ENCODE results near the gene BCL7B. TPM values are rescaled to one million over a fixed set of nuclear protein-coding genes. Genes with fewer than 3 reads are reported as not detected.

The BCL7B gene
- total and polyA plus RNA-seq, 10 of the 15 experiments (the other 5 are each of a cell fraction or from before 2014, with no cell fraction given), result 10.9 to 61.8 (median 50.2) TPM

- RAD21 ChIA-PET (ENCODE audit: unreplicated experiment), result no interaction called here
- H3K36me3 ChIP-seq (ENCODE audit: control insufficient read depth in 2 of 2, insufficient read depth in 2 of 2, low read length in 1 of 2), result peaks cover 10 to 13% of the 10 kb centered on the region in 2 experiments; a peak in 3 of 4 replicates
- no peaks in the 10 kb centered on the region for H4K20me1 ChIP-seq (ENCODE audit: control insufficient read depth, insufficient read depth)
- no peak overlapping the region for H3K27ac ChIP-seq (ENCODE audit: control insufficient read depth, insufficient read depth)
- intact Hi-C loops (cut with micrococcal nuclease; ENCODE audit: unreplicated experiment), result no loop called here
- no TSS peak for BruUV-seq (replicated peaks)
- POLR2A ChIA-PET, result no interaction called here
- DNase-seq (ENCODE audit: low read depth, low spot score), result no peak
- no peaks in the 10 kb centered on the region for H3K79me2 ChIP-seq (ENCODE audit: control insufficient read depth, insufficient read depth, low read length)
- H3K9ac ChIP-seq (ENCODE audit: control insufficient read depth, insufficient read depth, low read length), result no peak overlapping the region
- no peaks in the 10 kb centered on the region for H3K4me1 ChIP-seq (ENCODE audit: control insufficient read depth, insufficient read depth, low read length)
- no peaks in the 10 kb centered on the region for H3K27me3 ChIP-seq (replicated peaks in 1 of 2; ENCODE audit: control insufficient read depth in 2 of 2, insufficient read depth in 2 of 2, low read length in 1 of 2)
- CTCF ChIA-PET, result no interaction called here
- WGBS (ENCODE audit: insufficient coverage, insufficient replicate concordance, low lambda C conversion rate, missing lambda C conversion rate), result over 99% methylated on average over 22 of the region's 22 CpGs
- SMC1A ChIA-PET (ENCODE audit: uncharacterized antibody, unreplicated experiment), result no interaction called here
- H3K9me3 ChIP-seq (replicated peaks; ENCODE audit: control insufficient read depth, insufficient read depth, low read length), result no peaks in the 10 kb centered on the region
- no peak for FAIRE-seq
- no peak for TF ChIP-seq REST (IDR thresholded peaks at IDR 0.05; ENCODE audit: low read depth, low read length)
- TF ChIP-seq RELB (IDR thresholded peaks at IDR 0.05; ENCODE audit: low read depth), result no peak
- no peak for TF ChIP-seq SUZ12 (IDR thresholded peaks at IDR 0.05; ENCODE audit: unreplicated experiment)
- TF ChIP-seq USF2 (IDR thresholded peaks at IDR 0.05; ENCODE audit: borderline replicate concordance, low read depth, low read length), result no peak
- TF ChIP-seq RBBP5 (conservative IDR thresholded peaks at IDR 0.05), result no peak
- no peak for TF ChIP-seq USF1 (IDR thresholded peaks at IDR 0.05; ENCODE audit: borderline replicate concordance, extremely low read length, insufficient read depth, low read depth, low read length)
- ATAC-seq, result no peak
- H3K4me3 ChIP-seq, result no peak overlapping the region
- H2AFZ ChIP-seq (ENCODE audit: control insufficient read depth, low read depth, low read length), result no peak overlapping the region
- in situ Hi-C loops (cut with MboI), result no loop called here
- H3K4me2 ChIP-seq (ENCODE audit: control insufficient read depth, insufficient read depth), result no peak overlapping the region
Measured at GRCh38 chr7:73570521-73570920, 13.0 kb upstream of the BCL7B start.
